ENCODE measurements around the gene DNAJB13.

Gene DNAJB13

GRCh38 chr11:74015919-74016684 lies 65.3 kb downstream of the DNAJB13 start:
- DNase-seq (ENCODE audit: low read depth in 2 of 2): no peak

- DNase-seq (ENCODE audit: low read depth in 2 of 2): no peak
Measured at GRCh38 chr11:74017631-74018030, 66.8 kb downstream of the DNAJB13 start.

- no peak for DNase-seq (ENCODE audit: low read depth in 2 of 2)
Measured at GRCh38 chr11:74018331-74019005, 67.6 kb downstream of the DNAJB13 start.

GRCh38 chr11:74019104-74019738 lies 68.4 kb downstream of the DNAJB13 start:
- DNase-seq (ENCODE audit: low read depth in 2 of 2): no peak

- peak; percentile 40 to 50 for DNase-seq (ENCODE audit: low read depth in 2 of 2)
Measured at GRCh38 chr11:74019860-74020259, 69.0 kb downstream of the DNAJB13 start.
